Lower lobe of right lung (tissue), 2 donors: ENCODE results near the gene ERG. TPM values are rescaled to one million over a fixed set of nuclear protein-coding genes. Genes with fewer than 3 reads are reported as not detected.

Experiments used
- ATAC-seq, 2 donors: fragments of 200-7000 bp; cut with Tn5 transposase; one replicate each; pipeline ENCODE4 v1.9.1; 2020 to 2022; ENCODE audit warnings: mild to moderate bottlenecking in 2 of 2, moderate library complexity in 2 of 2
- DNase-seq: peaks from one replicate; pipeline ENCODE4 v3.0.0-alpha.2; 2020
- H3K27ac ChIP-seq: fragments of 200-600 bp; one replicate; pipeline ENCODE4 v1.8.0; 2022
- H3K27me3 ChIP-seq: fragments of 200-600 bp; one replicate; pipeline ENCODE4 v1.8.0; 2022; ENCODE audit warnings: low read depth
- H3K36me3 ChIP-seq: fragments of 200-600 bp; one replicate; pipeline ENCODE4 v1.8.0; 2022; ENCODE audit warnings: mild to moderate bottlenecking
- H3K4me1 ChIP-seq: fragments of 200-600 bp; one replicate; pipeline ENCODE4 v1.8.0; 2022
- H3K4me3 ChIP-seq: fragments of 200-600 bp; one replicate; pipeline ENCODE4 v1.8.0; 2022; ENCODE audit warnings: mild to moderate bottlenecking
- H3K9me3 ChIP-seq: fragments of 200-600 bp; one replicate; pipeline ENCODE4 v1.8.0; 2022
- intact Hi-C: fragments of 100-400 bp; cut with DNase I; formaldehyde crosslinking; loops from one replicate; pipeline ENCODE4 v1.11.0; 2022
- total RNA-seq: library from RNA; stranded (reverse); fragmentation: NEBNext Ultra II Directional; extraction: Animal tissue kit (Norgen Biotek cat#: 25700); gene quantifications from one replicate; pipeline ENCODE4 v1.2.1, GENCODE V29; 2021
- TF ChIP-seq, protein P1 (sequence below): fragments of 200-600 bp; IDR thresholded peaks from one replicate; pipeline ENCODE4 v1.8.0; 2022; ENCODE audit warnings: antibody characterized with exemption, mild to moderate bottlenecking
- donor health status: DM: no; HTN: yes; CAD: no; lungs with severe emphysema.

Gene ERG
- total RNA-seq, 1 donor from 2014 or later: 38.0 TPM

DNA sequence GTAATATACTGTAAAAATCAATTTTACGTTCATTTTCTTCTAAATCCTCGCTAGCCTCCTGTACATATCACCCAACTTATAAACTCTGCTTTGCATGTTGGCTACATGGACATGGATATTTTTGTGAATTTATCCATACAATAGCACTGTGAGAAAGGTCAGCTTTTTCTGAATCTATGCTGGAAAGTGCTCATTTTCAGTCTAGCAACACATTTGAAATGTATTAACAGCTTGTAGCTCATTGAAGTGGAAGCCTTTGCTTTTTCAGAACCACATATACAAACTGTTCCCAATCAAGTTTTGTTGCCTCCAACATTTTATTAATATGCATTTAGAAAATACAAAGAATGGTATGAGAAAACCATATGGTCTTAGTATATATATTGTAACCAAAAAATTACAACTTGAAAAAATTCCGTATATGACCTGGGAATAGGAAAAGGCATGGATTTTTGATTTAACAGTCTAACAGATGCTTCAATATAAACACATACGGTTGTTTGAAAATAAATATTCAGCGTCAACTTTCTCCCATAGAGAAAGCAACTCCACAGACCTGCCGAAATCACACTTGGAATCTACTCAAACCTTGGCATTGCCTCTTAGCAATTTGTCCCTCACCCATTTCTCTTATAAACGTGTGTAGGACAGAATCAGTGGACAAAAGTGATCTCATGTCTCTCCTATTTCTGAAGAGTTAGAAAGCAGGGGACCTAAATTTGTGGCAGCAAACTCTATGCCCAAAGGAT lies 112.7 kb downstream of the ERG start:
- H3K4me1 ChIP-seq: peaks cover 25% of the 10 kb centered on the region
- H3K27ac ChIP-seq: no peak overlapping the region
- ATAC-seq (no peak), DNase-seq (no peak)
- no peaks in the 10 kb centered on the region for H3K9me3 ChIP-seq
- H3K27me3 ChIP-seq: no peaks in the 10 kb centered on the region
- TF ChIP-seq, protein P1, sequence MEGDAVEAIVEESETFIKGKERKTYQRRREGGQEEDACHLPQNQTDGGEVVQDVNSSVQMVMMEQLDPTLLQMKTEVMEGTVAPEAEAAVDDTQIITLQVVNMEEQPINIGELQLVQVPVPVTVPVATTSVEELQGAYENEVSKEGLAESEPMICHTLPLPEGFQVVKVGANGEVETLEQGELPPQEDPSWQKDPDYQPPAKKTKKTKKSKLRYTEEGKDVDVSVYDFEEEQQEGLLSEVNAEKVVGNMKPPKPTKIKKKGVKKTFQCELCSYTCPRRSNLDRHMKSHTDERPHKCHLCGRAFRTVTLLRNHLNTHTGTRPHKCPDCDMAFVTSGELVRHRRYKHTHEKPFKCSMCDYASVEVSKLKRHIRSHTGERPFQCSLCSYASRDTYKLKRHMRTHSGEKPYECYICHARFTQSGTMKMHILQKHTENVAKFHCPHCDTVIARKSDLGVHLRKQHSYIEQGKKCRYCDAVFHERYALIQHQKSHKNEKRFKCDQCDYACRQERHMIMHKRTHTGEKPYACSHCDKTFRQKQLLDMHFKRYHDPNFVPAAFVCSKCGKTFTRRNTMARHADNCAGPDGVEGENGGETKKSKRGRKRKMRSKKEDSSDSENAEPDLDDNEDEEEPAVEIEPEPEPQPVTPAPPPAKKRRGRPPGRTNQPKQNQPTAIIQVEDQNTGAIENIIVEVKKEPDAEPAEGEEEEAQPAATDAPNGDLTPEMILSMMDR: no peak
- no peaks in the 10 kb centered on the region for H3K36me3 ChIP-seq
- intact Hi-C loops: no loop called here
- H3K4me3 ChIP-seq: no peak overlapping the region

DNA sequence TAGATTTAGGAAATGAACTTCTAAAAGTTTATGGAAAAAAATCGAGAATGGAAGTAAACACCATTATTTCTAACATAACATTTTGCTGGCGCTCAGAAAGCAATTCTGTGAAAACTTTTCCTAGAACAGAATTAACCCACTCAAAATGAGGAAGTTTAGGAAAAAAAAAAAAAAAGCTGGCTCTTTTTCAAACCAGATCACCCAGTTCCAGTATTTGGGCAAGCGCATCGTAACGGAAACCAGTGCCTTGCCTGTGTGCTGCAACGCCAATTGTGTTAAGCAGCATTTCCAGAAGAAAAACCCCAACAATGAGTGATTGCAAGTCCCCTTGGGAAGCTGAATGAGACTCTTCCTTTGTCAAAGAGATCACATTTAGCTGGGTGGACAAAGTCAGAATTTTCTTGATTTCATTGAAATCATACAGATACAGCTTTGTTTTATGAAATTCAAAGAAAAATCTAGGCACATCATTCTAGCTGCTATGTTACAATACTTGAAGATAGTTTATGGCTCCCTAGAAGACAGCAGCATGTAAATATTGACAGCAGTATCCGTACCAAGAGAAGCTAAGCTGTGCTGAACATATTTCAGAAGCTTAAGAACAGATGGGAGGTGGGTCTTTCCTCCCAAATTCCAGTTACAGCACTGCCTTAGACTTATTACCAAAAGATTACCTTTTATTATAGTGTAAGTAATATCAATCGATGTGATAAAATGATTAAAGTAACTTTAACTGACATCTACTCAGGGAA lies 113.4 kb downstream of the ERG start:
- no peaks in the 10 kb centered on the region for H3K27me3 ChIP-seq
- H3K36me3 ChIP-seq: no peaks in the 10 kb centered on the region
- ATAC-seq (peak in 1 of 2 donors; percentile 36), DNase-seq (no peak)
- intact Hi-C loops: no loop called here
- TF ChIP-seq, protein P1: no peak
- H3K27ac ChIP-seq: no peak overlapping the region
- no peaks in the 10 kb centered on the region for H3K9me3 ChIP-seq
- no peak overlapping the region for H3K4me3 ChIP-seq
- H3K4me1 ChIP-seq: peaks cover 25% of the 10 kb centered on the region

DNA sequence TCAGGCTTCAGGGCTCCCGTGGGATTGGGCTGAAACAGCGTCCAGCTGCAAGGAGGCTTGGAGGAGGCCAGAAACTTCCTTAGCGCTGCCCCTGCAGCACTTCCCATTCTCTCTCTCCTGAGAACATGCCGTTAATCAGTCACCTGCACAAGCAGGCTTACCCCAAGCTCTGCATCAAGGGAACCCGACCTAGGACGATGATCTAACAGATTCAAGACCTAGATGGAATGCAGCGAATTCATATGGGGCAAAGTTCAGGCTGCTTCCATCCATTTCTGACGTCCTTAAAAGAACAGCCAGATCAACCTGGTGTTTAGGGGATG lies 114.1 kb downstream of the ERG start:
- H3K27ac ChIP-seq: no peak overlapping the region
- no peaks in the 10 kb centered on the region for H3K36me3 ChIP-seq
- no peaks in the 10 kb centered on the region for H3K9me3 ChIP-seq
- intact Hi-C loops: no loop called here
- H3K4me1 ChIP-seq: peaks cover 21% of the 10 kb centered on the region
- ATAC-seq (no peak), DNase-seq (no peak)
- TF ChIP-seq, protein P1: no peak
- no peak overlapping the region for H3K4me3 ChIP-seq
- no peaks in the 10 kb centered on the region for H3K27me3 ChIP-seq

DNA sequence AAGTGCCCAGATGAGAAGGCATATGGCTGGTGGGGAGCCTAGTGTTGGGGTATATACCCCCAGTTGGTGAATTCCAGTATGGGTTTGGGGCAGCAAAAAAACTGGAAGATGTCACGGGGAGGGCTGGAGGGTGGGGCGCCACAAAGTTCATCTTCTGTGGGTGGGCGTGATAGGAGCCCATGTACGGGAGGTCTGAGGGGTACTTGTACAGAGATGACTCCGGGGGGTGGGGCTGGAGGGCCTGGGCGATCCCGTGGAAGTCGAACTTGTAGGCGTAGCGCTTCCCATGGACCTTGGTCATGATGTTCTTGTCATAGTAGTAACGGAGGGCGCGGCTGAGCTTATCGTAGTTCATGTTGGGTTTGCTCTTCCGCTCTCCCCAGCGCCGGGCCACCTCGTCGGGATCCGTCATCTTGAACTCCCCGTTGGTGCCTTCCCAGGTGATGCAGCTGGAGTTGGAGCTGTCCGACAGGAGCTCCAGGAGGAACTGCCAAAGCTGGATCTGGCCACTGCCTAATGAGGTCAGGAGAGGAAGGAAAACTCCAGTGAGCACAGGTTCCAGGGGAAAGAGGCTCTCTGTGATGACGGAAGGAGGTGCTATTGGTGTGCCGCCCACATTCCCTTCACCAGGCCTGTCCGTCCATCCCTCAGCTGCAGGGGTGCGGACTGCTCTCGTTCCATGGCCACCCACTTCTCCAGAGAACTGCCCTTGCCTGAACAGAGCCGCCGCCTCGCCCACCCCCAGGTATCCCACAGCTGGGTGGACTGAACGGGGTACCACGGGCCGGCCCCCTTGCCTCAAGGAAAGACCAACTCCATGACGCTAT lies 114.7 kb downstream of the ERG start:
- Histone ChIP-seq H3K4me3 (no peak overlapping the region), H3K27me3 (no peaks in the 10 kb centered on the region), H3K4me1 (peaks cover 17% of the 10 kb centered on the region), H3K9me3 (no peaks in the 10 kb centered on the region), H3K27ac (no peak overlapping the region), H3K36me3 (no peaks in the 10 kb centered on the region)
- DNase-seq (no peak), ATAC-seq (peak in 1 of 2 donors; percentile 20)
- TF ChIP-seq, protein P1: no peak
- intact Hi-C loops: no loop called here

DNA sequence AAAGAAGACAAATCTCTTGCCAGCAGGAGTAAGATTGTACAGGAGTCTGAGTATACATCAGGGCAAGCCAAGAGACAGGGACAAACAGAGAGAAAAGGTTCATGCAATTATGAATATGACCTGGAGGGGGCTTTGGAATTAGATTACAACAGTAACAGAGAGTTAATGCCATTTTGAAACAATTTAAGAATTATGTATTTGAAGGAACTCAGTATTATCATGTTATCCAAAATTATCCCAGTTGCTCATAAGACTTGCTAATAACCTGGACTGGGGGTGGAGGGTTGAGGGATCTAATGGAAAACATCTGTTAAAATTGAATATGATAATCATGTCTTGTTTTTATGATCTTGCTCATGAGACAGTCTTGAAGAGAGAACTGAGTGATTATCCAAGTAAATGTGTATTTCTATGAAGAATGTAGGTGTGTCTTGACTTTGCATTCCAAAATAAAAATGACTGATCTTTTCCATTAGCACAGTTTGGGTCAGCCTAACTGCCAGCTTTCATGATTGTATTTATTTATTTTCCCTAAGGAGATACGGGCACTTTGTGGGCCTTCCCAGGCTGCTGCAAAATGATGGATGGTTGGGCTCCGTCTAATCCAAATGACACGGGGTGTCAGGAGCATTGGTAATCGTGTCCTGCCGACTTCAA lies 117.7 kb downstream of the ERG start:
- H3K36me3 ChIP-seq: no peaks in the 10 kb centered on the region
- DNase-seq: no peak
- TF ChIP-seq, protein P1: no peak
- no peak overlapping the region for H3K4me3 ChIP-seq
- H3K27me3 ChIP-seq: no peaks in the 10 kb centered on the region
- intact Hi-C loops: no loop called here
- ATAC-seq: no peak
- H3K4me1 ChIP-seq: peaks cover 37% of the 10 kb centered on the region
- H3K9me3 ChIP-seq: no peaks in the 10 kb centered on the region
- no peak overlapping the region for H3K27ac ChIP-seq
